ENCODE data around the gene PSMD1.

The PSMD1 gene

DNA sequence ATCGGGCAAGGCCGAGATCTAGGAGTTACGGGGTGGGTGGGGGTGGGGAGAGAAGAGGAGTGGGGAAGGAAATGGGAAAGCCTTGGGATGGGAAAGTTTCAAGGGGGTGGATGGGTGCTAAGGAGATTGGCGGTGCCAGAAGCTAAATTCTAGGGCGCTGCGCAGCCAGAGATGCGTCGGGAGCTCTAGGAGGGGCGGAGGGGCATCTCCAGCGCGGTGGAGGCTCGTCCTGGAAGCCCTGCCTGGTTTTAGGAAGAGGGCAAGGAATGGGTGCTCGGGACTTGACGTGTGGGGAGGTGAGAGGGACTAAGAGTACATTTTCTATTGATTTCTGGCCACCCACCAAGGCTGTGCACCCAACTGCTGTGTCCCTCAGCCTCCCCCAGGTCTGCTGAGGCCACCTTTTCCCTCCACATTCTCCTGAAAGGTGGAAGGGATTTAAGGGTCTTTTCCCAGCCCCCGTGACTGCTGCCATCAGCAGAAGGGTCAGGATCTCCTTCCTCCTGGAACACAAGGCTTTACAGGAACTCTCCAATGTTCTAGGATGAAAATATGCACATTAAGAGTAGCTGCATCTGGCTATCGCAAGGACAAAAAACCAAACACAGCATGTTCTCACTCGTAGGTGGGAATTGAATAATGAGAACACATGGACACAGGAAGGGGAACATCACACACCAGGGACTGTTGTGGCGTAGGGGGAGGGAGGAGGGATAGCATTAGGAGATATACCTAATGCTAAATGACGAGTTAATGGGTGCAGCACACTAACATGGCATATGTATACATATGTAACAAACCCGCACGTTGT lies 18.0 kb upstream of the PSMD1 start:
- no peak overlapping the region for H3K4me3 ChIP-seq (ENCODE audit: low read depth, low read length)
- DNase-seq (ENCODE audit: low read depth), result no peak
- no peak for TF ChIP-seq MAX (IDR thresholded peaks at IDR 0.05; ENCODE audit: low read depth, low read length)

DNA sequence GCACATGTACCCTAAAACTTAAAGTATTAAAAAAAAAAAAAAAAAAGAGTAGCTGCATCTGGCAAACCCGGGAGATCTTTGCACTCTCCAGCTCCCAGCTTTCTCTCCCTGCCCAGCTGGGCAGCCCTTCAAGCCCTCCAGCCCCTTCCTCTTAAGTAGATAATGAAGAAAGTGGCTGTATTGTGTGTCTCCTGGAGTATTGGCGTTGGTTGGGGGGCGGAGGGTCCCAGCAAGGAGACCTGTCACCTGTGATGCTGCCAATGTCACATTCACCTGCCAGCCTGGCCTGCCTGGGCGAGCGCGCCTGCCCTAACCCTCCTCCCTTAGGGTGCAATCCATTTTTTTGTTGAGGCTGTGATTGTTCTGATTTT lies 17.4 kb upstream of the PSMD1 start:
- H3K4me3 ChIP-seq (ENCODE audit: low read depth, low read length), result no peak overlapping the region
- no peak for DNase-seq (ENCODE audit: low read depth)
- TF ChIP-seq MYC (IDR thresholded peaks at IDR 0.05; ENCODE audit: low read depth, low read length) (no peak), POLR2A (IDR thresholded peaks at IDR 0.05; ENCODE audit: extremely low read depth, insufficient read length) (no peak), CTCF (IDR thresholded peaks at IDR 0.05; ENCODE audit: low read depth, low read length) (no peak), MAX (IDR thresholded peaks at IDR 0.05; ENCODE audit: low read depth, low read length) (no peak)

DNA sequence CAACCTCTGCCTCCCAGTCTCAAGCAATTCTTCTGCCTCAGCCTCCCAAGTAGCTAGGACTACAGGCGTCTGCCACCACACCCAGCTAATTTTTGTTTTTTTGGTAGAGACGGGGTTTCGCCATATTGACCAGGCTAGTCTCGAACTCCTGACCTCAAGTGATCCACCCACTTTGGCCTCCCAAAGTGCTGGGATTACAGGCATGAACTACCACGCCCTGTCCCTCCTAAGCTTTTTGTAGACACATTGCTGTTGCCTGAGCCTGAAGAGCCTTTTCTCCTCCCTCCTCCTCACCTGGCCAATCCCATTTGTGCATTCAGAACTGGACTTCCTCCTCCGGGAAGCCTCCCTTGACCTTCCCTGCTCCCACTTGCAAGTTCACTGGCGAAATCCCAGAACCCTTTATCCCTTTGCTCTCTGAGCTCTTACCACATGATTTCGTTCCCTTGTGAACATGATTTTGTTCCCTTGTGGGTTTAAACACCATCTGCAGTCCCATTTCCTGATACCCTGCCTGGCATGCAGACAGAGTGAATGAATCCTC lies 16.8 kb upstream of the PSMD1 start:
- no peak for DNase-seq (ENCODE audit: low read depth)
- no peak for TF ChIP-seq CTCF (IDR thresholded peaks at IDR 0.05; ENCODE audit: low read depth, low read length)
- TF ChIP-seq MYC (IDR thresholded peaks at IDR 0.05; ENCODE audit: low read depth, low read length), result no peak
- no peak for TF ChIP-seq MAX (IDR thresholded peaks at IDR 0.05; ENCODE audit: low read depth, low read length)
- no peak for TF ChIP-seq POLR2A (IDR thresholded peaks at IDR 0.05; ENCODE audit: extremely low read depth, insufficient read length)
- no peak overlapping the region for H3K4me3 ChIP-seq (ENCODE audit: low read depth, low read length)

DNA sequence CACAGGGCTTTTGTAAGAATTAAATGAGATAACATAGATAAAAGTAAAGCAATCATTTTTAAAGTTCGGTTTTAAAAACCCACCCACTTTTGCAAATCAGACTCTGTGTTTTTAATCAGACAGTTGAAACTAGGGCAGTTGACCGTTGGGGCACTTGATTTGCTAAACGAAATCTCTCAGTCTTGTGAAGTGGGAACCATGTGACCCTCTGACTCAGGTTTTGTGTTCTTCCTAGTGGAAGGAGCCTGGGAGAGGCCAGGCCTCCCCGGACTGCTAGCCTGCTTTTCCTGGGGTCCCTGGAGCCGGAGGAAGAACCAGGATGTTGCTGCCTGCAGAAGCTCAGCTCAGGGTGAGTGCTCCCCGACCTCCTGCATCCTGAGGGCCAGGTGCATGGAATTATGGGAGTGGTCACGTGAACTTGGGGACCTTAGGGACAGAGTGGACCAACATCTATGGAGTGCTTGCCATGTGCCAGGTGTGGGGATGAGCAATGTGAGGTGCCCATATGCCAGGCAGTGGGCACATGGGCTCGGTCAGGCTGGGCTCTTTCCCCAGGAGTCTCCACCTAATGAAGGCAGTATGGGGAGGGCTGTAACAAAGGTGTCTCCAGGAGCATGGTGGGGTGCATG lies 15.5 kb upstream of the PSMD1 start:
- no peak overlapping the region for H3K4me3 ChIP-seq (ENCODE audit: low read depth, low read length)
- DNase-seq (ENCODE audit: low read depth), result no peak
- TF ChIP-seq MAX (IDR thresholded peaks at IDR 0.05; ENCODE audit: low read depth, low read length) (no peak), CTCF (IDR thresholded peaks at IDR 0.05; ENCODE audit: low read depth, low read length) (no peak), POLR2A (IDR thresholded peaks at IDR 0.05; ENCODE audit: extremely low read depth, insufficient read length) (no peak), MYC (IDR thresholded peaks at IDR 0.05; ENCODE audit: low read depth, low read length) (no peak)

- TF ChIP-seq CTCF (IDR thresholded peaks at IDR 0.05; ENCODE audit: low read depth, low read length), result no peak
- TF ChIP-seq MYC (IDR thresholded peaks at IDR 0.05; ENCODE audit: low read depth, low read length), result no peak
- TF ChIP-seq MAX (IDR thresholded peaks at IDR 0.05; ENCODE audit: low read depth, low read length), result no peak
- TF ChIP-seq POLR2A (IDR thresholded peaks at IDR 0.05; ENCODE audit: extremely low read depth, insufficient read length), result no peak
- no peak for DNase-seq (ENCODE audit: low read depth)
- no peak overlapping the region for H3K4me3 ChIP-seq (ENCODE audit: low read depth, low read length)
Measured at GRCh38 chr2:231043796-231044195, 12.9 kb upstream of the PSMD1 start.

DNA sequence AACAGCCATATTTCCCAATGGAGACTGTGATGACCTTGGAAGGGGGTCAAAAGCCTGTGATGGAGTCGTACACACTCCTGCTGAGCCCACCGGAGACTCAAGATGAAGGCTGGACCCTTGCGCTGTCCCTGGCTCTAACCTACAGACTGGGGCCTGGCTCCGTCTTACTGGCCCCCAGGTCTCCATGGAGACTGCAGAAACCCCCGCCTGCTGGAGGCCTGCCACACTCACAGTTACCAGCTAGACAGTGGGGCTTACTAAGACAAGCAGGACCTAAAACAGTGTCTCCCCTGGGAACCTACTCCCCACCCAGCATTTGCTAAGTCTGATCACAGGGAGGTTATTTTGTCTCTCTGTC lies 9.8 kb upstream of the PSMD1 start:
- H3K4me3 ChIP-seq (ENCODE audit: low read depth, low read length), result no peak overlapping the region

More for the DNA sequence above, 9.8 kb upstream of the PSMD1 start:
- DNase-seq (ENCODE audit: low read depth), result no peak
- TF ChIP-seq CTCF (IDR thresholded peaks at IDR 0.05; ENCODE audit: low read depth, low read length), result no peak
- no peak for TF ChIP-seq MYC (IDR thresholded peaks at IDR 0.05; ENCODE audit: low read depth, low read length)
- TF ChIP-seq POLR2A (IDR thresholded peaks at IDR 0.05; ENCODE audit: extremely low read depth, insufficient read length), result no peak
- TF ChIP-seq MAX (IDR thresholded peaks at IDR 0.05; ENCODE audit: low read depth, low read length), result no peak

Data from NB4 (cell line).